Ectodermal cell (in vitro differentiated cells): ENCODE data around the gene ZGPAT.
"Not testable (repeated sequence)": the region's sequence is repeated elsewhere in the genome, so short reads cannot be mapped to it uniquely, and the experiment has no call there.

Source experiments
- H3K27ac ChIP-seq: 2 replicates; pipeline ENCODE4 v1.7.0; 2013; ENCODE audit warnings: mild to moderate bottlenecking, low read depth, low read length; ENCODE audit not compliant: insufficient read depth, poor library complexity, severe bottlenecking
- H3K27me3 ChIP-seq: 2 replicates; pipeline ENCODE4 v1.7.0; 2013; ENCODE audit warnings: mild to moderate bottlenecking, low read length; ENCODE audit not compliant: insufficient read depth, control insufficient read depth, poor library complexity, severe bottlenecking
- H3K36me3 ChIP-seq: one replicate; pipeline ENCODE4 v1.7.0; 2013; ENCODE audit warnings: low read length; ENCODE audit not compliant: control insufficient read depth, insufficient read depth
- H3K4me1 ChIP-seq: one replicate; pipeline ENCODE4 v1.7.0; 2013; ENCODE audit warnings: low read length; ENCODE audit not compliant: control insufficient read depth, insufficient read depth
- H3K4me3 ChIP-seq: 2 replicates; pipeline ENCODE4 v1.7.0; 2013; ENCODE audit warnings: low read depth, low read length, control low read depth; ENCODE audit not compliant: insufficient read depth
- H3K9me3 ChIP-seq: 2 replicates; pipeline ENCODE4 v1.7.0; 2013; ENCODE audit warnings: mild to moderate bottlenecking, low read length, moderate library complexity; ENCODE audit not compliant: control insufficient read depth
- WGBS, 2 experiments: methylation state at CpG; one replicate each; pipeline ENCODE4 v1.1.7; 2013; ENCODE audit warnings: missing lambda C conversion rate in 2 of 2; 5-methylcytosine and 5-hydroxymethylcytosine counted together

Gene ZGPAT

GRCh38 chr20:63768591-63769515, 61.0 kb downstream of the ZGPAT start:
- Histone ChIP-seq H3K36me3 (no peaks in the 10 kb centered on the region), H3K27me3 (no peaks in the 10 kb centered on the region), H3K4me3 (no peak overlapping the region), H3K4me1 (no peaks in the 10 kb centered on the region), H3K27ac (no peak overlapping the region), H3K9me3 (no peaks in the 10 kb centered on the region)
- 96% methylated on average over 26 of the region's 26 CpGs for WGBS, 2 experiments

GRCh38 chr20:63769891-63770474, 62.1 kb downstream of the ZGPAT start:
- Histone ChIP-seq H3K27me3 (no peaks in the 10 kb centered on the region), H3K4me3 (no peak overlapping the region), H3K9me3 (no peaks in the 10 kb centered on the region), H3K27ac (no peak overlapping the region), H3K36me3 (no peaks in the 10 kb centered on the region), H3K4me1 (no peaks in the 10 kb centered on the region)
- 95% methylated on average over 31 of the region's 31 CpGs for WGBS, 2 experiments

- H3K4me1 ChIP-seq: peaks cover 4% of the 10 kb centered on the region
- H3K27ac ChIP-seq: no peak overlapping the region
- no peaks in the 10 kb centered on the region for H3K27me3 ChIP-seq
- 93 to 94% methylated on average over 52 of the region's 52 CpGs for WGBS, 2 experiments
- no peak overlapping the region for H3K4me3 ChIP-seq
- no peaks in the 10 kb centered on the region for H3K9me3 ChIP-seq
- H3K36me3 ChIP-seq: no peaks in the 10 kb centered on the region
Observed at GRCh38 chr20:63771046-63771707, 63.3 kb downstream of the ZGPAT start.

DNA sequence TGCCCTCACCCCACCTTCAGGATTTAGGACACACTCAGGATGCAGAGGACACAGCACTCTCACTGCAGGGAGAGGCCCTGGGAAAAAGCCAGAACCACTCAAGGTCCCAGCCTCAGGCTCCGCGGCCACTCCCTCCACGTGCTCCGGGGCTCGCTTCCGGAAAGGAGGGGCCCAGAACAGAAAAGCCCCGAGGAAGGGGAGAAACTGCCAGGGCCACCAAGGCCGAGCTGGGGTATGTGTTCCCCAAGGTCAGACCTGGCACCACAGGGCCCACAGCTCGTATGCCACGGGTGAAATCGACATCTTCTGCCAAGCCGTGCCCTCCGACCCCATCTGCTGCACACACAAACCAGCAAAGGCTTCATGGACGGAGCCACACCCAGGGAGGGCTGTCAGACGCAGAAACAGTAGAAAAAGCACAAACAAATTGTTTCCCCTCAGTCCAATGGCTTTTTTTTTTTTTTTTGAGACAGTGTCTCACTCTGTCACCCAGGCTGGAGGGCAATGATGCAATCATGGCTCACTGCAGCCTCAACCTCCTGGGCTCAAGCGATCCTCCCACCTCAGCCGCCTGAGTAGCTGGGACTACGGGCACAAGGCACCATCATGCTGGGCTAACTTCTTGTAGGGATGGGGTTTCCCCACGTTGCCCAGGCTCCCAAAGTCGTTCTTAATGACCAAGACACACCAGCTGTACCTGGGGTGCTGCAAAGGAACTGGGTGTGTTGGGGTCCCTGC, 65.1 kb downstream of the ZGPAT start:
- Histone ChIP-seq H3K27me3 (no peaks in the 10 kb centered on the region), H3K27ac (no peak overlapping the region), H3K9me3 (no peaks in the 10 kb centered on the region), H3K4me1 (peaks cover 4% of the 10 kb centered on the region), H3K36me3 (no peaks in the 10 kb centered on the region), H3K4me3 (no peak overlapping the region)
- WGBS, 2 experiments: 92 to 93% methylated on average over 20 of the region's 20 CpGs

- no peaks in the 10 kb centered on the region for H3K9me3 ChIP-seq
- H3K36me3 ChIP-seq: no peaks in the 10 kb centered on the region
- no peaks in the 10 kb centered on the region for H3K27me3 ChIP-seq
- H3K4me3 ChIP-seq: no peak overlapping the region
- WGBS, 2 experiments: 93 to 94% methylated on average over 32 to 33 of the region's 33 CpGs
- peaks cover 4% of the 10 kb centered on the region for H3K4me1 ChIP-seq
- H3K27ac ChIP-seq: no peak overlapping the region
Observed at GRCh38 chr20:63773571-63774241, 65.9 kb downstream of the ZGPAT start.

- no peaks in the 10 kb centered on the region for H3K36me3 ChIP-seq
- 93 to 95% methylated on average over 15 of the region's 15 CpGs for WGBS, 2 experiments
- no peak overlapping the region for H3K27ac ChIP-seq
- no peak overlapping the region for H3K4me3 ChIP-seq
- H3K4me1 ChIP-seq: peaks cover 4% of the 10 kb centered on the region
- H3K27me3 ChIP-seq: no peaks in the 10 kb centered on the region
- no peaks in the 10 kb centered on the region for H3K9me3 ChIP-seq
Observed at GRCh38 chr20:63774306-63774705, 66.5 kb downstream of the ZGPAT start.

DNA sequence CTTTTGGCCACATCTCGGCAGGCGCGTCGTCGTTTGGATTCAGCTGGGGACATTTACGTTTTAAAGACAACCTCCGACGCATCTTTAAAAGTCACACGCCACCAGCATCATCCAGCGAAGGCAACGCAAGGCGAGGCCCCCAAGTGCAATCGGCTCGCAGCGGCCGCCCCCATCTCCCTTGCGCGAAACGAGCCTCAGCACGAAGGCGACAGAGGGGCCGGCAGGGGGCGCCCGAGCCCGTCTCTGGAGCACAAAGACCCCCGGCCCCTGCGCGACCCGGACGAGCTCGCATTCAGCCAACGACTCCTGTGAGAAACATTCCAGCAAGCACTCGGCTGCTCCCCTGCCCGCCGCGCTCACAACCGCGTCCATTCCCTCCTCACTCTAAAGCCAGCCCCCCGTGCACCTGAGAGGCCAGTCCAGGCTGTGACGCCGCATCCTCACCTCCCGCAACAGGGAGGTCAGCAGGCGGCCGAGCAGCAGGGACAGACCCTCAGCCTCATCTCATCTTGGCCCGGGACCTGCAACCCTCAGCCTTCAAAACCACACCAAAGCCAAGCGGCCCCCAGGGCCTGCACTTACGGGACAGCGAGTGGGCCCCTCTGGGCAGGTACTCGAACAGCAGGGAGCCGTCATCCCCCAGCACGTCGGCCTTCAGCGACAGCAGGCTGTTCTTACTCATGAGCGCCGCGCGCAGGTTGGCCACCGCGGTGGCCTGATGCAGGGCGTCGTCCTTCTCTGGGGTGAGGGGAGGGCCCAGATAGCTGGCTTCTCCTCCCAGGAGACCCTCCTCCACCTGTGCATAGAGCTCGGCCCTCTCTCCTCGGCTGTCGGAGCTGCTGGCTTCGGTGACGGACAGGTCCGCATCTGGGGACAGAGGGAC, 67.5 kb downstream of the ZGPAT start:
- 13 to 14% methylated on average over 67 of the region's 67 CpGs for WGBS, 2 experiments
- H3K4me1 ChIP-seq: peaks cover 4% of the 10 kb centered on the region
- H3K4me3 ChIP-seq: peak overlapping the region; percentile 37
- no peaks in the 10 kb centered on the region for H3K27me3 ChIP-seq
- no peaks in the 10 kb centered on the region for H3K9me3 ChIP-seq
- H3K36me3 ChIP-seq: no peaks in the 10 kb centered on the region
- H3K27ac ChIP-seq: peak overlapping the region; percentile 8

DNA sequence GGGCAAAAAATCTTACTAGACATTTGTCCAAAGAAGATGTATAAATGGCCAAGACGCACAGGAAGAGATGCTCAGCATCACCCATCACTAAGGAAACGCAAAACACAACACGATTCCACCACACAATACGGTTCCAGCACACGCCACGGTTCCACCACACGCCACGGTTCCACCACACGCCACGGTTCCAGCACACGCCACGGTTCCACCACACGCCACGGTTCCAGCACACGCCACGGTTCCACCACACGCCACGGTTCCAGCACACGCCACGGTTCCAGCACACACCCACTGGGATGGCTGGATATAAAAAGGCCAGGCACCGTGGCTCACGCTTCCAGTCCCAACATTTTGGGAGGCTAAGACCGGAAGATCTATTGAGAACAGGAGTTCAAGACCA, 69.0 kb downstream of the ZGPAT start:
- not testable (repeated sequence) for H3K36me3 ChIP-seq, H3K4me1 ChIP-seq, H3K4me3 ChIP-seq, H3K27me3 ChIP-seq, H3K27ac ChIP-seq, H3K9me3 ChIP-seq
- WGBS, 2 experiments: 92 to 96% methylated on average over 23 of the region's 23 CpGs

DNA sequence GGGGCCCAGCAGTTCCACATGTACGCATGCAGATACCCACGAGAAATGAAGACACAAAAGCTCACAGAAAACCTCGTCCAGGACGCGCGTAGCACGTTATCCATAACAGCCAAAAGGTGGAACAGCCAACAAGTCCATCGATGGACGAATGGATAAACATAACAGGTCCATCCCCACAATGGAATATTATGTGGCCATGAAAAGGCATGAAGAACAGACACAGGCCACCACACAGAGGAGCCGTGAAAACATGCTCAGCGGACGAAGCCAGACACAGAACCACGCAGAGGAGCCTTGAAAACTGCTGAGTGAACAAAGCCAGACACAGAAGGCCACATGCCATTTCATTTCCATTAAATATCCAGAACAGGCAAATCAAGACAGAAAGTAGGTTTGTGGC, 69.8 kb downstream of the ZGPAT start:
- Histone ChIP-seq H3K27me3 (no peaks in the 10 kb centered on the region), H3K4me3 (no peak overlapping the region), H3K36me3 (no peaks in the 10 kb centered on the region), H3K4me1 (peaks cover 4% of the 10 kb centered on the region), H3K9me3 (no peaks in the 10 kb centered on the region), H3K27ac (no peak overlapping the region)
- 94 to 97% methylated on average over 13 of the region's 13 CpGs for WGBS, 2 experiments
